OCI-LY1 (cell line): ENCODE results near the gene LPIN1.

Experiments used
- CTCF ChIP-seq: fragments of 200-600 bp; sonication (generic), shearing (Covaris generic); IDR thresholded peaks from 2 replicates; pipeline ENCODE4 v1.5.1; 2017; ENCODE audit warnings: mild to moderate bottlenecking, antibody characterized with exemption, low read length, moderate library complexity, mixed read lengths
- EZH2 ChIP-seq: fragments of 200-600 bp; sonication (generic), shearing (Covaris generic); IDR thresholded peaks from 2 replicates; pipeline ENCODE4 v1.8.0; 2017; ENCODE audit warnings: borderline replicate concordance, mixed run types, mild to moderate bottlenecking, antibody characterized with exemption, low read length, moderate library complexity, mixed read lengths

- TF ChIP-seq CTCF (no peak), EZH2 (no peak)
These were observed 129.0 kb downstream of the LPIN1 start for GRCh38 chr2:11875481-11875880.
